ENCODE data around the gene BAIAP2L1.

Gene BAIAP2L1

GRCh38 chr7:98358706-98359105, 42.2 kb downstream of the BAIAP2L1 start:
- Mint-ChIP-seq H3K36me3 (no peaks in the 10 kb centered on the region), H3K4me3 (no peak overlapping the region), H3K27me3 (peaks cover 5% of the 10 kb centered on the region), H3K27ac (no peak overlapping the region), H3K4me1 (no peaks in the 10 kb centered on the region), H3K9me3 (no peaks in the 10 kb centered on the region)
- no peak for DNase-seq
- CTCF ChIA-PET, result no interaction called here

GRCh38 chr7:98357751-98358161, 43.1 kb downstream of the BAIAP2L1 start:
- H3K4me1 Mint-ChIP-seq, result no peaks in the 10 kb centered on the region
- CTCF ChIA-PET, result no interaction called here
- no peak overlapping the region for H3K4me3 Mint-ChIP-seq
- no peaks in the 10 kb centered on the region for H3K9me3 Mint-ChIP-seq
- H3K27me3 Mint-ChIP-seq, result peaks cover 5% of the 10 kb centered on the region
- no peaks in the 10 kb centered on the region for H3K36me3 Mint-ChIP-seq
- H3K27ac Mint-ChIP-seq, result no peak overlapping the region
- DNase-seq, result no peak

DNA sequence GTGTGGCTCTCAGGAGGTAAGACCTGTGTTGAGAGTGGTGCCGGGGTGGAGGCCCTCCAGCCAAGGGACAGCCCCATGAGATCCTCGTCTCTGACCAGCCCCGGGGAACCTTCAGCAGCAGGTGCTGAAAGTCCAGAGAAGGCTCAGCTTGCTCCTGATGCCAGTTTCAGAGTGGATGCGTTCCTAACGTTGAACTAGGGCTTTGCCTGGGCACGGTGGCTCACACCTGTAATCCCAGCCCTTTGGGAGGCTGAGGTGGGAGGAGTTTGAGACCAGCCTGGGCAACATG, 45.7 kb downstream of the BAIAP2L1 start:
- H3K36me3 Mint-ChIP-seq, result no peaks in the 10 kb centered on the region
- no peaks in the 10 kb centered on the region for H3K4me1 Mint-ChIP-seq
- peaks cover 5% of the 10 kb centered on the region for H3K27me3 Mint-ChIP-seq
- no peaks in the 10 kb centered on the region for H3K9me3 Mint-ChIP-seq
- DNase-seq, result no peak
- no peak overlapping the region for H3K27ac Mint-ChIP-seq
- CTCF ChIA-PET, result no interaction called here
- no peak overlapping the region for H3K4me3 Mint-ChIP-seq

DNA sequence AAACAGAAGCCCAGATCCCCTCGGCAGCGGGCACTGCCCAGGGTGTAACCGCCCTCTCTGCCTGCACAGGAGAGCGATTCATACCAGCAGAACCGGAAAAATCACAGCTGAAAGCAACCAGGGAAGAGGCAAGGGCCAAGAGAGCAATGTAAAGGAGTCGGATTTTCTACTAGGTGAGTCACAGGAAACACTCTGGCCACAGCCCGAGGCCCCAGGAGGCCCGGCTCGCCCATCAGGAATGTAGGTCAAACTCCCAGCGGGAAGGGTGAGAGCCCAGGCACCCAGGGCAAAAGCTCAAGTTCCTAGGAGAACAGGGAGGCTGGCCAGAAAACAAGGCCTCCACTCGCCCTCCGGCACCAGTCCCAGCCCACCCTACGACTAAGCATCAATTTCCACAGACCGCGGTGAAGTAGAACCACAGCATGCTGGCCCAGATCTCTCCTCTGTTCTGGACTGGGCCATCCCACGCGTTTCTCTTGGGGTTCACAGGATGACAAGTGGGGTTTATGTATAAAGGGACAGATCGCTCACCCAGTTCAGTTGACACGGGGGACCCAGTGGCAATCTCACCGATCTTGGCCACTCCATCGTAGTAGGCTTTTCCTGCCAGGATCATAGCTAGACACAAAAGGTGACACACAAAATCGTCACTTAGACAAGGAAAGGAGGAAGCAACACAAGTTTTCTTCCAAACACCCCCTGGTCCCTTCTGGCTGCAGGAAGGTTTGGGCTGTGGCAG, 46.2 kb downstream of the BAIAP2L1 start:
- H3K9me3 Mint-ChIP-seq, result no peaks in the 10 kb centered on the region
- DNase-seq, result no peak
- H3K36me3 Mint-ChIP-seq, result no peaks in the 10 kb centered on the region
- peaks cover 5% of the 10 kb centered on the region for H3K27me3 Mint-ChIP-seq
- CTCF ChIA-PET, result no interaction called here
- no peak overlapping the region for H3K27ac Mint-ChIP-seq
- no peaks in the 10 kb centered on the region for H3K4me1 Mint-ChIP-seq
- H3K4me3 Mint-ChIP-seq, result no peak overlapping the region

GRCh38 chr7:98354052-98354451, 46.8 kb downstream of the BAIAP2L1 start:
- H3K4me1 Mint-ChIP-seq, result no peaks in the 10 kb centered on the region
- DNase-seq, result no peak
- no peaks in the 10 kb centered on the region for H3K36me3 Mint-ChIP-seq
- peaks cover 5% of the 10 kb centered on the region for H3K27me3 Mint-ChIP-seq
- H3K4me3 Mint-ChIP-seq, result no peak overlapping the region
- H3K27ac Mint-ChIP-seq, result no peak overlapping the region
- H3K9me3 Mint-ChIP-seq, result no peaks in the 10 kb centered on the region
- CTCF ChIA-PET, result no interaction called here

GRCh38 chr7:98352621-98353020, 48.3 kb downstream of the BAIAP2L1 start:
- DNase-seq, result no peak
- H3K36me3 Mint-ChIP-seq, result no peaks in the 10 kb centered on the region
- H3K27ac Mint-ChIP-seq, result no peak overlapping the region
- H3K9me3 Mint-ChIP-seq, result no peaks in the 10 kb centered on the region
- CTCF ChIA-PET, result no interaction called here
- H3K27me3 Mint-ChIP-seq, result peaks cover 5% of the 10 kb centered on the region
- no peak overlapping the region for H3K4me3 Mint-ChIP-seq
- no peaks in the 10 kb centered on the region for H3K4me1 Mint-ChIP-seq

DNA sequence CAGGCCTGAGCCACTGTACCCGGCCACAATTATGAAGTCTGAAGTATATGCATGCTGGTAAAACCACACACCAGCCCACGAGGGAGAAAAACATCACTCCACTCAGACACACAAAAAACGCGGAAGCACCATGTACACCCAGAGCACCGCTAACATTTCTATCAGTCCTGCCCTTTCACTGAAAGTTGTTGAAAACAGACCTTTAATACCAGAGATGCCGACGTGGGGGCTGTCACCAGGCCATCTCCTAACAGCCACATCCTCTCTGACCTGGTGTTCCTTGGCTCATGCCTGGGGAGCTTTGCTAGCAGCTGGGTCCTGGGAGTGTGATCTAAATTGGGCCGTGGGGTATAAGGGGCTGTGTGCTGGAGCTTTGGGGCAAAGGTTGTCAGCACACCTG, 49.8 kb downstream of the BAIAP2L1 start:
- no peak overlapping the region for H3K4me3 Mint-ChIP-seq
- no peaks in the 10 kb centered on the region for H3K9me3 Mint-ChIP-seq
- CTCF ChIA-PET, result no interaction called here
- no peak for DNase-seq
- no peak overlapping the region for H3K27ac Mint-ChIP-seq
- no peaks in the 10 kb centered on the region for H3K36me3 Mint-ChIP-seq
- no peaks in the 10 kb centered on the region for H3K4me1 Mint-ChIP-seq
- H3K27me3 Mint-ChIP-seq, result peaks cover 5% of the 10 kb centered on the region

DNA sequence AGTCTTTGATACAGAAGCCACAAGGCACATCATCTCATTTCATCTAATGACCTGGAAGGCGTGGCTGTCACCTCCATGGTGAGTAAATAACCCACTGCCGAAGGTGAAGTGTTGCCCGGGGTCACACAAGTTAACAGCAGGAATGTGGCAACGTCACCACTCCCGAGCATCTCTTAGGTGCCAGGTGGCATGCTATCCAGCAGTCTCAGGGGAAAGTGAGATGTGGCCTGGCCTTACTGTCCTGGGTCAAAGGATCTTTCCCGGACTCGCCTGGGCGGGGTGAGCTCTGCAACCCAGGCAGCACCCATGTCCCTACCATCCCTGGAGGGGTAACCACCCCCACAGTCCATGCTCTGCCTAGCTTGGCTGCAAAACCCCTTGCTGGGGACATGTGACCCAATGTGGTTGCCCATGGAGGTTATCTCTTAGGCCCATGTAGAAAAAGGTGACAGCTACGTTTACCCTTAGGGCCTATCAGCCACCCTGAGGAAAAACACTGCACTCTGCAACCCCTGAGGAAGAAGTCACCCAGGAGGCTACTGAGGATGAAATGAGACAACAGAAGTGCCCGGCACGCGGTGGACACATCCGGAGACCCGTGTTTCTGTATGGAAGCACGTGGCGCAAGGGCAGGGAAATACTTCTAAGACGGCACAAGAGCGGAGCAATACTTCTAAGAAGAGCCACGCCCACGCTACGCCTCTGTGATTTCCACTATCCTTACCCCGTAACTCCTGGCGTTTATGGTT, 52.0 kb downstream of the BAIAP2L1 start:
- H3K9me3 Mint-ChIP-seq, result no peaks in the 10 kb centered on the region
- no peak for DNase-seq
- CTCF ChIA-PET, result no interaction called here
- no peak overlapping the region for H3K4me3 Mint-ChIP-seq
- no peaks in the 10 kb centered on the region for H3K27me3 Mint-ChIP-seq
- H3K36me3 Mint-ChIP-seq, result no peaks in the 10 kb centered on the region
- H3K27ac Mint-ChIP-seq, result no peak overlapping the region
- H3K4me1 Mint-ChIP-seq, result no peaks in the 10 kb centered on the region

GRCh38 chr7:98346515-98347069, 54.3 kb downstream of the BAIAP2L1 start:
- H3K4me1 Mint-ChIP-seq, result no peaks in the 10 kb centered on the region
- DNase-seq, result no peak
- H3K9me3 Mint-ChIP-seq, result no peaks in the 10 kb centered on the region
- H3K27me3 Mint-ChIP-seq, result no peaks in the 10 kb centered on the region
- CTCF ChIA-PET, result no interaction called here
- no peak overlapping the region for H3K4me3 Mint-ChIP-seq
- H3K36me3 Mint-ChIP-seq, result no peaks in the 10 kb centered on the region
- no peak overlapping the region for H3K27ac Mint-ChIP-seq

GRCh38 chr7:98341106-98341505, 59.8 kb downstream of the BAIAP2L1 start:
- no peak overlapping the region for H3K27ac Mint-ChIP-seq

DNA sequence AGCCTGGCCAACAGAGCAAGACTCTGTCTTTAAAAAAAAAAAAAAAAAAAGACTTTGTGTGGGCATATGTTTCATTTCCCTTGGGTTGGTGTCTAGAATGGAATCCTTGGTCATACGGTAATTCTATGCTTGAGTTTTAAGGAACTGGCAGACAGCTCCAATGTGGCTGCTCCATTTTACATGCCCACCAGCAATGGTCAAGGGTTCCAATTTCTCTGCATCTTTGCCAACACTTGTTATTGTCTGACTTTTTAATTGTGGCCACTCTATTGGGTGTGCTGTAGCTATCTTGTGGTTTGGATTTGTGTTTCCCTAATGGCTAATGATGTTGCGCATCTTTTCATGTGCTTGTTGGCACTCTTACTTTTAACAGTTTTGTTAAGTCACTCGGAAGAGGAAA, 61.8 kb downstream of the BAIAP2L1 start:
- Mint-ChIP-seq H3K27me3 (no peaks in the 10 kb centered on the region), H3K9me3 (no peaks in the 10 kb centered on the region), H3K36me3 (no peaks in the 10 kb centered on the region), H3K4me3 (no peak overlapping the region), H3K4me1 (no peaks in the 10 kb centered on the region), H3K27ac (no peak overlapping the region)
- DNase-seq, result no peak
- CTCF ChIA-PET, result interaction anchor here (0.7 kb wide), 1 partner anchor 503 kb away, joined by 3 read pairs; no protein-coding TSS in a partner anchor

More at GRCh38 chr7:98341106-98341505, 59.8 kb downstream of the BAIAP2L1 start:
- Mint-ChIP-seq H3K36me3 (no peaks in the 10 kb centered on the region), H3K4me3 (no peak overlapping the region), H3K4me1 (no peaks in the 10 kb centered on the region), H3K27me3 (no peaks in the 10 kb centered on the region), H3K9me3 (no peaks in the 10 kb centered on the region)
- DNase-seq, result no peak
- CTCF ChIA-PET, result interaction anchor here (0.7 kb wide), 1 partner anchor 590 kb away, joined by 3 read pairs; no protein-coding TSS in a partner anchor

- H3K27ac Mint-ChIP-seq, result no peak overlapping the region
- H3K9me3 Mint-ChIP-seq, result no peaks in the 10 kb centered on the region
- H3K36me3 Mint-ChIP-seq, result no peaks in the 10 kb centered on the region
- H3K4me1 Mint-ChIP-seq, result no peaks in the 10 kb centered on the region
- CTCF ChIA-PET, result interaction anchor here (0.7 kb wide), 1 partner anchor 504 kb away, joined by 3 read pairs; no protein-coding TSS in a partner anchor
- H3K27me3 Mint-ChIP-seq, result no peaks in the 10 kb centered on the region
- H3K4me3 Mint-ChIP-seq, result no peak overlapping the region
- no peak for DNase-seq
Measured at GRCh38 chr7:98338441-98338840, 62.4 kb downstream of the BAIAP2L1 start.

GRCh38 chr7:98335411-98335977, 65.4 kb downstream of the BAIAP2L1 start:
- no peaks in the 10 kb centered on the region for H3K4me1 Mint-ChIP-seq
- no peaks in the 10 kb centered on the region for H3K9me3 Mint-ChIP-seq
- no peak overlapping the region for H3K4me3 Mint-ChIP-seq
- DNase-seq, result no peak
- no peaks in the 10 kb centered on the region for H3K27me3 Mint-ChIP-seq
- no peaks in the 10 kb centered on the region for H3K36me3 Mint-ChIP-seq
- CTCF ChIA-PET, result no interaction called here
- H3K27ac Mint-ChIP-seq, result no peak overlapping the region

GRCh38 chr7:98334081-98334480, 66.8 kb downstream of the BAIAP2L1 start:
- CTCF ChIA-PET, result no interaction called here
- DNase-seq, result no peak
- Mint-ChIP-seq H3K36me3 (no peaks in the 10 kb centered on the region), H3K9me3 (peaks cover 3% of the 10 kb centered on the region), H3K4me3 (no peak overlapping the region), H3K27me3 (no peaks in the 10 kb centered on the region), H3K27ac (no peak overlapping the region), H3K4me1 (no peaks in the 10 kb centered on the region)

Data from activated naive CD4-positive, alpha-beta T cell treated with anti-CD3 and anti-CD28 coated beads, Interleukin-2, amount 10 ng/mL, durations not matched to agents 7 days and 5 days (primary cell).